PC-9 (cell line): ENCODE results near the gene PCNT.

Experiments used
- EZH2 ChIP-seq: fragments of 200-600 bp; sonication (generic); IDR thresholded peaks from 2 replicates; pipeline ENCODE4 v1.8.0; 2017; ENCODE audit warnings: antibody characterized with exemption, low read depth
- TF ChIP-seq, protein P1 (sequence below): fragments of 200-600 bp; sonication (generic); conservative IDR thresholded peaks from 2 replicates; pipeline ENCODE4 v1.6.1; 2017; ENCODE audit warnings: mixed run types, antibody characterized with exemption, mild to moderate bottlenecking, moderate library complexity

DNA sequence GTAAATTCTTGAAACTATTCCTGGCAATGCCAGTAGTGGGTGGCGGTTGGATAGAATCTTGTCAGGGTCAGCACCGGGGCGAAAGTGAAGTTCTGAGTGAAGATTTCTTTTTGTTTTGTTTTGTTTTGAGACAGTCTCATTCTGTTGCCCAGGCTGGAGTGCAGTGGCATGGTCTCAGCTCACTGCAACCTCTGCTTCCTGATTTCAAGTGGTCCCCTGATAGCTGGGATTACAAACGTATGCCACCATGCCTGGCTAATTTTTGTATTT, 33.3 kb downstream of the PCNT start:
- TF ChIP-seq, protein P1, sequence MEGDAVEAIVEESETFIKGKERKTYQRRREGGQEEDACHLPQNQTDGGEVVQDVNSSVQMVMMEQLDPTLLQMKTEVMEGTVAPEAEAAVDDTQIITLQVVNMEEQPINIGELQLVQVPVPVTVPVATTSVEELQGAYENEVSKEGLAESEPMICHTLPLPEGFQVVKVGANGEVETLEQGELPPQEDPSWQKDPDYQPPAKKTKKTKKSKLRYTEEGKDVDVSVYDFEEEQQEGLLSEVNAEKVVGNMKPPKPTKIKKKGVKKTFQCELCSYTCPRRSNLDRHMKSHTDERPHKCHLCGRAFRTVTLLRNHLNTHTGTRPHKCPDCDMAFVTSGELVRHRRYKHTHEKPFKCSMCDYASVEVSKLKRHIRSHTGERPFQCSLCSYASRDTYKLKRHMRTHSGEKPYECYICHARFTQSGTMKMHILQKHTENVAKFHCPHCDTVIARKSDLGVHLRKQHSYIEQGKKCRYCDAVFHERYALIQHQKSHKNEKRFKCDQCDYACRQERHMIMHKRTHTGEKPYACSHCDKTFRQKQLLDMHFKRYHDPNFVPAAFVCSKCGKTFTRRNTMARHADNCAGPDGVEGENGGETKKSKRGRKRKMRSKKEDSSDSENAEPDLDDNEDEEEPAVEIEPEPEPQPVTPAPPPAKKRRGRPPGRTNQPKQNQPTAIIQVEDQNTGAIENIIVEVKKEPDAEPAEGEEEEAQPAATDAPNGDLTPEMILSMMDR: no peak
- no peak for TF ChIP-seq EZH2
